ENCODE data around the gene ISOC1.

ISOC1 gene

DNA sequence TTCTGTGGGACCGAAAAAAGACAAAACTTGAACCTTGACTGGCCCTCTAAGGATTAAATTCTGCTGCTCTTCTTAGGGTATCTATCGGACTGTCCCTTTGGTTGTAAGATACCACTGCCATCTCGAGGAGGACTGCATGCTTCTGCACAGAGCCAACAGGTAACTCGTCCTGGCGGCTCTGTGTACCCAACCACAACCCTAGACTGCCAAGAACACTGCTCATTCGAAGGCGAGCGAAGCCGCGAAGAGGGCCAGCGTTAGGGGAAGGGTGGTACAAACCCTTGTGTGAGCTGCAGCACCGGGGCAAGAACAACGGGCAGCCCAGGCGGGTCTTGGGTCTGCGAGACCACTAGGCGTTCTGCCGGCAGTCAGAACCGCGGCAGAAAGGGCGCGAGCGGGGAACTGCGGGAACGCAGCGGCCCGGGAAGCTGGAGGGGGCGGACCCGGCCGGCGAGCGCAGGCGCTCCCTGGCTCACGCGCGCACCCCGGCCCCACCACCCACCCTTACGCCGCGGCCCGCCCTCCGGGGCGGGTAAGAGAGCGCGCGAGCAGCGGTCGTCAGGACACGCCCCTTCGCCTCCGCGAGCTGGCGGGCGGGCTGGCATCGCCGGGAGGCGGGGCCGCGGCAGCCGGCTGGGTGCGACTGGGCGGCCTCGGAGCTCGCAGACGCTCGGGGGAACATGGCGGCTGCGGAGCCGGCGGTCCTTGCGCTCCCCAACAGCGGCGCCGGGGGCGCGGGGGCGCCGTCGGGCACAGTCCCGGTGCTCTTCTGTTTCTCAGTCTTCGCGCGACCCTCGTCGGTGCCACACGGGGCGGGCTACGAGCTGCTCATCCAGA lies at the start of gene ISOC1:
Gene ISOC1 (plus strand): TSS at position 663 of the 837 bp plus-strand sequence. CDS start 18 bp downstream, at position 681.
- H3K4me3 ChIP-seq (ENCODE audit: low read depth, low read length) = peak within 1 kb of the TSS; percentile 92
- peak; percentile 75 for DNase-seq (ENCODE audit: low read depth)

- H3K4me3 ChIP-seq (ENCODE audit: low read depth, low read length) = no peak overlapping the region
- peak; percentile 18 for DNase-seq (ENCODE audit: low read depth)
These were observed 48.4 kb upstream of the ISOC1 start for GRCh38 chr5:129046151-129046550.

GRCh38 chr5:129048509-129048908 lies 46.0 kb upstream of the ISOC1 start:
- H3K4me3 ChIP-seq (ENCODE audit: low read depth, low read length) = no peak overlapping the region
- no peak for DNase-seq (ENCODE audit: low read depth)

DNA sequence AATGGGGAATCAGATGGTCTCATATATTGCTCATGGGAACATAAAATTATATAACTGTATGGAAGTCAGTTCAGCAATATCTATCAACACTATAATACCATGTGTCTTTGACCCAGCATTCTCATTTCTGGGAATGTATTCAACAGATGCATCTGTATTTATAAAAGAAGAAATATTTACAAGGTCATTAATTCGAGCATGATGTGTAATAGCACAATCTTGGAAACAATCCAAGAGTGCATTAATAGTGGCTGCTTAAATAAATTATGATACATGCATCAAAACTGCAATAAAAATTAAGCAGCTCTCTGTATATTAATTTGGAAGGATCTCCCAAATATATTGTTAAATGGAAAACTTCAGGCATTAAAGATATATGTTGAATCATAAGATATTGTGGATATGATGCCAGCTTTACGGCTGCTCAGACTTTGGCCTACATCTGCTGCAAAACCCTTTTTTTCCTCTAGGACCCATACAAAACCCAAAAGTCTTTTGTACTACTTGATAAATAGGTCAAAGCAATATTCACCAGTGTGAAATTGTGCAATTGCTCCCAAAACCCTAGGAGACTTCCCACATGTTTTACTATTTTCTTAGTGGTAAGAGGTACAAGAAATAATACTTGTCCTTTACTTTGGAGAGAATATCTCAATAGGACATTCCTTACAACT lies 45.3 kb upstream of the ISOC1 start:
- DNase-seq (ENCODE audit: low read depth) = no peak
- H3K4me3 ChIP-seq (ENCODE audit: low read depth, low read length) = no peak overlapping the region

GRCh38 chr5:129051283-129051682 lies 43.3 kb upstream of the ISOC1 start:
- DNase-seq (ENCODE audit: low read depth) = no peak
- no peak overlapping the region for H3K4me3 ChIP-seq (ENCODE audit: low read depth, low read length)

DNA sequence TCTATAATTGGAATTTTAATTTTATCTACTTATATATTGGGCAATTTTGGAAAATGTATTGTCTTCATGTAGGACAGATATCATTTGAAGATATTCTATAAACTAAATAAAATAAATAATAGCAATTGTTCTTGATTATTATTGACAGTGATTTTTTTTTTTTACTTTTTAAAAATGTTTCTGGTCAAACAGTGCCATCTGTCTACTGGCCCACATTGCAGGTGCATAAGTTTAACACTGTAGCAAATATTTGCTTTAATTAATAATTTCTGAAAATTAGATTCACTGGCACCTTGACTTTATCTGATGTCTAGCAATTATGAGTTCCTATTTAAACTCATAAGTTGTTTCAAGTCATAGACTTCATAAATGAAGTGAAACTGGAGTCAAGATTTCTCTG lies 41.1 kb upstream of the ISOC1 start:
- no peak for DNase-seq (ENCODE audit: low read depth)
- H3K4me3 ChIP-seq (ENCODE audit: low read depth, low read length) = no peak overlapping the region

DNA sequence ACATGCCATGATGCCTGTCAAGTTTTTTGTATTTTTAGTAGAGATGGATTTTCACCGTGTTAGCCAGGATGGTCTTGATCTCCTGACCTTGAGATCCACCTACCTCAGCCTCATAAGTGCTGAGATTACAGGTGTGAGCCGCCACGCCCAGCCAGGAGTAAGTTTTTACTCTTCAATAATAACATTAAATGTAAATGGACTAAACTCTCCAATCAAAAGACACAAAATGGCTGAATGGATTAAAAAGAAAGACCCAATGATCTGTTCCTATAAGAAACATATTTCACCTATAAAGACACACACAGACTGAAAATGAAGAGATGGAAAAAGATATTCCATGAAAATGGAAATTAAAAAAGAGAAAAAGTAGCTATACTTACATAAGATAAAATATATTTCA lies 37.2 kb upstream of the ISOC1 start:
- no peak overlapping the region for H3K4me3 ChIP-seq (ENCODE audit: low read depth, low read length)

GRCh38 chr5:129061849-129062248 lies 32.7 kb upstream of the ISOC1 start:
- no peak overlapping the region for H3K4me3 ChIP-seq (ENCODE audit: low read depth, low read length)
- DNase-seq (ENCODE audit: low read depth) = no peak

More for the DNA sequence above, 37.2 kb upstream of the ISOC1 start:
- DNase-seq (ENCODE audit: low read depth) = no peak

DNA sequence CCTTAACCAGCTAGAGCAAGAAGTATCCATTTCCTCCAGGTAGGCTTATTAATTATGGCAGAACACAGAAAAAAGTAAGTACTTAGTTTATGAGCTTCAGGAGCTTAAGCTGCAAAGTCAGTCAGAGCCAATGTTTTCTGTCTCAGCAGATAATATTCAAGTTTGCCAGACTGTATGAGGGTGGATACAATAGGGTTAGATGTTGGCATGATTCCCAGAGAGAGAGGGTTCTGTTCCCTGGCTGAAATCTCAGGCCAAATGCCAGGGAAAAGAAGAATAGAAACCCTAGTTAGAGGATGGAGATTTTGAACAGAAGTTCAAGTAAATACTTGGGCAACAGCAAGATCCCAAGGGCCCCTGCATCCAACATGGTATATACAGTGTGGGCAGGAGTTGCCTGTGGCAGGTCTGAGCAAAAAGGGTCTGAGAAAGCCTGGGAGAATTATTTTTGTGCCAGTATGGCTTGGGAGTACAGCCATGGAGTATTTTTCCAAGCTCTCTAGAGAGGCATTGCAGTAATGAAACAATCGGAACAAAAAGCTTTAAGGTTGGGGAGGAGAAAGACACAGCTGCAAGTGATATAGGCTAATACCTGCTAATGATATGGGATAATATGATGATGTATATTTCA lies 31.0 kb upstream of the ISOC1 start:
- no peak overlapping the region for H3K4me3 ChIP-seq (ENCODE audit: low read depth, low read length)
- DNase-seq (ENCODE audit: low read depth) = peak; percentile 31

DNA sequence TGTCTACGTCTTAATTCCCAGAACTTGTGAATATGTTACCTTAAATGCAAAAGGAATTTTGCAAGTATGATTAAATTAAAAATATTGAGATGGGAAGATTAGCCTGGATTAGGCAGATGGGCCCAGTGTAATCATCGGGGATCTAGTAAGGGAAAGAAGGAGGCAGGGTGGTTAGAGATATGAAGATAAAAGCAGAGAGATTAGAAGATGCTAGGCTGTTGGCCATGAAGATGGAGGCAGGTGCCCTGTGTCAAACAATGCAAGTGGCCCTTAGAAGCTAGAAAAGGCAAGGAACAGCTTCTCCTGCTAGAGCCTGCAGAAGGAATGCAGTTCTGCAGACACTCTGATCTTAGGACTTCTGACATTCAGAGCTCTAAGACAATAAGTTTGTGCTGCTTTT lies 28.8 kb upstream of the ISOC1 start:
- DNase-seq (ENCODE audit: low read depth) = no peak
- H3K4me3 ChIP-seq (ENCODE audit: low read depth, low read length) = no peak overlapping the region

GRCh38 chr5:129067745-129068144 lies 26.8 kb upstream of the ISOC1 start:
- no peak for DNase-seq (ENCODE audit: low read depth)
- H3K4me3 ChIP-seq (ENCODE audit: low read depth, low read length) = no peak overlapping the region

- no peak for DNase-seq (ENCODE audit: low read depth)
- no peak overlapping the region for H3K4me3 ChIP-seq (ENCODE audit: low read depth, low read length)
These were observed 25.3 kb upstream of the ISOC1 start for GRCh38 chr5:129069292-129069691.

- H3K4me3 ChIP-seq (ENCODE audit: low read depth, low read length) = no peak overlapping the region
- no peak for DNase-seq (ENCODE audit: low read depth)
These were observed 21.4 kb upstream of the ISOC1 start for GRCh38 chr5:129073111-129073510.

GRCh38 chr5:129074903-129075302 lies 19.6 kb upstream of the ISOC1 start:
- H3K4me3 ChIP-seq (ENCODE audit: low read depth, low read length) = no peak overlapping the region
- no peak for DNase-seq (ENCODE audit: low read depth)

- DNase-seq (ENCODE audit: low read depth) = no peak
- H3K4me3 ChIP-seq (ENCODE audit: low read depth, low read length) = no peak overlapping the region
These were observed 17.0 kb upstream of the ISOC1 start for GRCh38 chr5:129077433-129078075.

GRCh38 chr5:129078247-129078646 lies 16.3 kb upstream of the ISOC1 start:
- no peak overlapping the region for H3K4me3 ChIP-seq (ENCODE audit: low read depth, low read length)
- no peak for DNase-seq (ENCODE audit: low read depth)

GRCh38 chr5:129078660-129079059 lies 15.9 kb upstream of the ISOC1 start:
- no peak for DNase-seq (ENCODE audit: low read depth)
- H3K4me3 ChIP-seq (ENCODE audit: low read depth, low read length) = no peak overlapping the region

DNA sequence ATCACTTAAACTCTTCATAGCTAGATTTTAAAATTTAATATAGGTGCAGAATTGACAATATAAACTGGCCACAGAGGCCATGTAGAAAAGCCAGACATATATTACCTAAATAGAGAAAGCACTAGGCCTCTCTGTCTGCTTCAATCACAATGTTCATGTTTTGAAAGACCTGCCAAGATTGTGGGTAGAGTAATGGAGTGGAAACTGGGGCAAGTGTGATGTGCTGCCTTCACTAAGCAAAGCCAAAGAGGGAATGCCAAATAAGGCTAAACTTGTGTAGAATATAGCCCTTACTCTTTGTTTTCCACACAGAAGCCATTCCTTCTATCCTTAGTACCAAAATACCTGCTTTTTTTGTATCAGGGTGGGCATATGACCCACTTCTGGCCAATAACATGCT lies 15.1 kb upstream of the ISOC1 start:
- DNase-seq (ENCODE audit: low read depth) = no peak
- H3K4me3 ChIP-seq (ENCODE audit: low read depth, low read length) = no peak overlapping the region

DNA sequence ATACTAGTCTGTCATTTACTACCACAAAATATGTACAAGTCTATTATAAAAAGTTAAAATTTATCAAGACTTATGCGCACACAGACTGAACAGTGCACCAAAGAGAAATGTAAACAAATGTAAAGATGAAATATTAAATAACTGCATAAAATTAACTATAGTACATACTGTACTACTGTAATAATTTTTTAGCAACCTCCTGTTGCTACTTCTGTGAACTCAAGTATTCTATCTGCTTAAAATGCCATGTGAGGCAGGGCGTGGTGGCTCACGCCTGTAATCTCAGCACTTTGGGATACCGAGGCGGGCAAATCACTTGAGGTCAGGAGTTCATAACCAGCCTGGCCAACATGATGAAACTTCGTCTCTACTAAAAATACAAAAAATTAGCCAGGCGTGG lies 13.8 kb upstream of the ISOC1 start:
- no peak overlapping the region for H3K4me3 ChIP-seq (ENCODE audit: low read depth, low read length)
- DNase-seq (ENCODE audit: low read depth) = no peak

Measured in skeletal muscle cell (primary cell).